Fibroblast of lung (primary cell): ENCODE measurements around the gene CATSPERZ.

Experiments used
- CTCF ChIP-seq, 2 donors: IDR thresholded peaks in 1 of 2; conservative IDR thresholded peaks in 1 of 2; 1 replicate in 1 of 2; 2 replicates in 1 of 2; pipeline ENCODE4 v1.5.1; 2011 to 2012; ENCODE audit warnings: low read length in 2 of 2, control low read depth in 1 of 2, inconsistent platforms in 1 of 2, low read depth in 1 of 2, mild to moderate bottlenecking in 1 of 2
- EZH2 ChIP-seq: IDR thresholded peaks from 2 replicates; pipeline ENCODE4 v1.5.1; 2012; ENCODE audit warnings: low read length, control low read depth, mild to moderate bottlenecking; ENCODE audit errors: missing control alignments

GRCh38 chr11:64286801-64287159 lies 13.4 kb upstream of the CATSPERZ start:
- TF ChIP-seq CTCF (conservative IDR thresholded peaks at IDR 0.05 in 1 of 2, IDR thresholded peaks at IDR 0.05 in 1 of 2; ENCODE audit: low read depth in 1 of 2, low read length in 2 of 2) (no peak), EZH2 (no peak)
